ENCODE measurements around the gene L3MBTL1. TPM values are rescaled to one million over a fixed set of nuclear protein-coding genes. Genes with fewer than 3 reads are reported as not detected.

L3MBTL1 gene
- total RNA-seq, 3 donors from 2014 or later: 8.6 to 24.7 (median 17.4) TPM

- intact Hi-C loops (cut with DNase I; ENCODE audit: low total_unique reads): no loop called here
- DNase-seq (ENCODE audit: low spot score in 2 of 2): no peak
- no peak overlapping the region for H3K4me3 ChIP-seq
These were observed 51.9 kb downstream of the L3MBTL1 start for GRCh38 chr20:43559147-43559987.

GRCh38 chr20:43560974-43561373 lies 53.5 kb downstream of the L3MBTL1 start:
- Histone ChIP-seq H3K4me3 (no peak overlapping the region), H3K36me3 (no peaks in the 10 kb centered on the region), H3K9me3 (no peaks in the 10 kb centered on the region), H3K4me1 (no peaks in the 10 kb centered on the region), H3K27me3 (no peaks in the 10 kb centered on the region), H3K27ac (no peak overlapping the region)
- intact Hi-C loops (cut with DNase I; ENCODE audit: low total_unique reads): no loop called here
- TF ChIP-seq CTCF (IDR thresholded peaks at IDR 0.05) (no peak), POLR2AphosphoS5 (IDR thresholded peaks at IDR 0.05) (no peak), POLR2A (IDR thresholded peaks at IDR 0.05) (no peak)
- DNase-seq (ENCODE audit: low spot score in 2 of 2): no peak

More at GRCh38 chr20:43559147-43559987, 51.9 kb downstream of the L3MBTL1 start:
- TF ChIP-seq POLR2A (IDR thresholded peaks at IDR 0.05) (no peak), POLR2AphosphoS5 (IDR thresholded peaks at IDR 0.05) (no peak), CTCF (IDR thresholded peaks at IDR 0.05) (no peak)
- Histone ChIP-seq H3K27me3 (no peaks in the 10 kb centered on the region), H3K4me1 (no peaks in the 10 kb centered on the region), H3K9me3 (no peaks in the 10 kb centered on the region), H3K27ac (no peak overlapping the region), H3K36me3 (no peaks in the 10 kb centered on the region)

GRCh38 chr20:43563429-43563828 lies 55.9 kb downstream of the L3MBTL1 start:
- Histone ChIP-seq H3K4me3 (no peak overlapping the region), H3K9me3 (no peaks in the 10 kb centered on the region), H3K36me3 (no peaks in the 10 kb centered on the region), H3K27ac (no peak overlapping the region), H3K27me3 (no peaks in the 10 kb centered on the region), H3K4me1 (no peaks in the 10 kb centered on the region)
- TF ChIP-seq CTCF (IDR thresholded peaks at IDR 0.05): no peak
- TF ChIP-seq POLR2AphosphoS5 (IDR thresholded peaks at IDR 0.05): no peak
- no peak for TF ChIP-seq POLR2A (IDR thresholded peaks at IDR 0.05)
- no peak for DNase-seq (ENCODE audit: low spot score in 2 of 2)
- intact Hi-C loops (cut with DNase I; ENCODE audit: low total_unique reads): no loop called here

- H3K9me3 ChIP-seq: no peaks in the 10 kb centered on the region
- no peak overlapping the region for H3K27ac ChIP-seq
- no peak for TF ChIP-seq POLR2A (IDR thresholded peaks at IDR 0.05)
- TF ChIP-seq POLR2AphosphoS5 (IDR thresholded peaks at IDR 0.05): no peak
- TF ChIP-seq CTCF (IDR thresholded peaks at IDR 0.05): no peak
- intact Hi-C loops (cut with DNase I; ENCODE audit: low total_unique reads): no loop called here
- H3K4me3 ChIP-seq: no peak overlapping the region
- no peaks in the 10 kb centered on the region for H3K36me3 ChIP-seq
- H3K4me1 ChIP-seq: no peaks in the 10 kb centered on the region
- H3K27me3 ChIP-seq: no peaks in the 10 kb centered on the region
- no peak for DNase-seq (ENCODE audit: low spot score in 2 of 2)
These were observed 56.5 kb downstream of the L3MBTL1 start for GRCh38 chr20:43563991-43564390.

- intact Hi-C loops (cut with DNase I; ENCODE audit: low total_unique reads): no loop called here
- H3K27ac ChIP-seq: no peak overlapping the region
- H3K9me3 ChIP-seq: no peaks in the 10 kb centered on the region
- no peaks in the 10 kb centered on the region for H3K27me3 ChIP-seq
- DNase-seq (ENCODE audit: low spot score in 2 of 2): no peak
- H3K4me3 ChIP-seq: no peak overlapping the region
- H3K4me1 ChIP-seq: no peaks in the 10 kb centered on the region
- TF ChIP-seq POLR2A (IDR thresholded peaks at IDR 0.05) (no peak), POLR2AphosphoS5 (IDR thresholded peaks at IDR 0.05) (no peak), CTCF (IDR thresholded peaks at IDR 0.05) (no peak)
- H3K36me3 ChIP-seq: no peaks in the 10 kb centered on the region
These were observed 57.0 kb downstream of the L3MBTL1 start for GRCh38 chr20:43564455-43564854.

All from breast epithelium (tissue), 4 donors.